Measurements from ENCODE around the gene DDR1.

Gene DDR1

DNA sequence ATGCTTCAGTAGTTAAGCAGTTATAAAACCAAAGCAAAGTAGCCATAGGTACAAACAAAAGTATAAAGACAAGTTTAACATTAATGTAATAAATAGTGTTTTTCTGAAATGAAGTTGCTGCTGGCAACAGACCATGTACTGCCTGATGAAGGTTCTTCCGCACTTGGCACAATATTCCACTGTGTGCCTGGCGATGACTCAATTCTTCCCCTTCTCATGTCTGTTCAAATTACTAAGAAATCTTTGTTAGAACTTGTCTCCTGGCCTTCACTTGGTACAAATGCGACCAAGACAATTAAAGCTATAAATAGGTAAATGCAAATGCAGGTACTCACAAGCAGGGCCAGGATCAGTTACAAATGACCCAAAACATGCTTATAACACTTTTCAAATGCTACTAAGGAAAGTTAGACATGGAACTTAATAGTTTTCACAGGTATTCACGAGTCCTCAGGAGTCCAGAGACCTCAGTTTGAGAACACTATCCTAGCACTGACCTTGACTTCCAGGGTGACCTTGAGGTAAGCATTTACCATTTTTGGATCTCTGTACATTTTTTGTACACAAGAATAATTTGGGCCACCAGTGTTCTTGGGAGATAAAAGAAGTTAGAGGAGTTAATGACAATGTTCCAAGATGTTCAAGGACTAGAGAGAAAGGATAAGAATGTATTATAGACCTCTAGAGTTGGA, 8.1 kb upstream of the DDR1 start:
- Histone ChIP-seq H3K27ac (ENCODE audit: low read depth, low read length) (peak overlapping the region; percentile 90), H3K9ac (ENCODE audit: low read length) (no peak overlapping the region), H3K36me3 (ENCODE audit: control insufficient read depth, insufficient read depth, low read length) (no peaks in the 10 kb centered on the region), H3K4me3 (ENCODE audit: low read length) (no peak overlapping the region), H3K27me3 (ENCODE audit: control insufficient read depth, insufficient read depth, low read length) (no peaks in the 10 kb centered on the region), H3K4me1 (ENCODE audit: control insufficient read depth, insufficient read depth, low read length) (peaks cover 18% of the 10 kb centered on the region)

- Histone ChIP-seq H3K27ac (ENCODE audit: low read depth, low read length) (peak overlapping the region; percentile 90), H3K4me3 (ENCODE audit: low read length) (peak overlapping the region; percentile 66), H3K4me1 (ENCODE audit: control insufficient read depth, insufficient read depth, low read length) (peaks cover 18% of the 10 kb centered on the region), H3K36me3 (ENCODE audit: control insufficient read depth, insufficient read depth, low read length) (no peaks in the 10 kb centered on the region), H3K27me3 (ENCODE audit: control insufficient read depth, insufficient read depth, low read length) (no peaks in the 10 kb centered on the region), H3K9ac (ENCODE audit: low read length) (no peak overlapping the region)
Measured at GRCh38 chr6:30877419-30878262, 6.7 kb upstream of the DDR1 start.

- H3K4me3 ChIP-seq (ENCODE audit: low read length) = no peak overlapping the region
- H3K9ac ChIP-seq (ENCODE audit: low read length) = no peak overlapping the region
- H3K36me3 ChIP-seq (ENCODE audit: control insufficient read depth, insufficient read depth, low read length) = no peaks in the 10 kb centered on the region
- H3K4me1 ChIP-seq (ENCODE audit: control insufficient read depth, insufficient read depth, low read length) = peaks cover 21% of the 10 kb centered on the region
- H3K27me3 ChIP-seq (ENCODE audit: control insufficient read depth, insufficient read depth, low read length) = no peaks in the 10 kb centered on the region
- H3K27ac ChIP-seq (ENCODE audit: low read depth, low read length) = no peak overlapping the region
Measured at GRCh38 chr6:30879684-30880427, 4.5 kb upstream of the DDR1 start.

DNA sequence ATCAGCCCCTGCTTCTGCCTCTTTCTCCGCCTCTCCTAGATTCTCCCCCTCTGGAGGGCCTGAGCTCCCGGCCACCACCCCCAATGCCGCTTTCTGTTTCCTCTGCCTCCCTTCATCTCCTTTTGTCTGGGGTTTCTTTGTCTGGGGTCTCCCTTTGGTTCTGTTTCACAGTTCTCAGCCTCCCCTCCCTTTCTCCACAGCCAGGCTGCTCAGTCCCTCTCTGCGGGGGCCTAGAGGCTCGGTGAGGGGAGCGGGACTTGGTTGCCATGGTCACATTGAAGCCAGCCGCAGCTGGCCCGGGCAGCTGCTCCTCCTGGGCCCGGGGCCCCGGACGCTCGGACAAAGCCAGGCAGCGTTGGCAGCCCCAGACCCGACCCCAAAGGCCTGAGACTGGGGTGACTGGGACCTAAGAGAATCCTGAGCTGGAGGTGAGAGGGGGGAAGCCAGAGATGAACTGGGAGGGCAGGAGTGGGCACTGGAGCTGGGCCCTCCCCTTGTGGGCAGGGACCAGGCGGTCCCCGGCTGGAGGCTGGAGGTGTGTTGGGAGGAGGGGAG, 3.5 kb upstream of the DDR1 start:
- no peaks in the 10 kb centered on the region for H3K27me3 ChIP-seq (ENCODE audit: control insufficient read depth, insufficient read depth, low read length)
- H3K9ac ChIP-seq (ENCODE audit: low read length) = no peak overlapping the region
- H3K4me3 ChIP-seq (ENCODE audit: low read length) = no peak overlapping the region
- peaks cover 24% of the 10 kb centered on the region for H3K4me1 ChIP-seq (ENCODE audit: control insufficient read depth, insufficient read depth, low read length)
- H3K27ac ChIP-seq (ENCODE audit: low read depth, low read length) = no peak overlapping the region
- H3K36me3 ChIP-seq (ENCODE audit: control insufficient read depth, insufficient read depth, low read length) = no peaks in the 10 kb centered on the region

DNA sequence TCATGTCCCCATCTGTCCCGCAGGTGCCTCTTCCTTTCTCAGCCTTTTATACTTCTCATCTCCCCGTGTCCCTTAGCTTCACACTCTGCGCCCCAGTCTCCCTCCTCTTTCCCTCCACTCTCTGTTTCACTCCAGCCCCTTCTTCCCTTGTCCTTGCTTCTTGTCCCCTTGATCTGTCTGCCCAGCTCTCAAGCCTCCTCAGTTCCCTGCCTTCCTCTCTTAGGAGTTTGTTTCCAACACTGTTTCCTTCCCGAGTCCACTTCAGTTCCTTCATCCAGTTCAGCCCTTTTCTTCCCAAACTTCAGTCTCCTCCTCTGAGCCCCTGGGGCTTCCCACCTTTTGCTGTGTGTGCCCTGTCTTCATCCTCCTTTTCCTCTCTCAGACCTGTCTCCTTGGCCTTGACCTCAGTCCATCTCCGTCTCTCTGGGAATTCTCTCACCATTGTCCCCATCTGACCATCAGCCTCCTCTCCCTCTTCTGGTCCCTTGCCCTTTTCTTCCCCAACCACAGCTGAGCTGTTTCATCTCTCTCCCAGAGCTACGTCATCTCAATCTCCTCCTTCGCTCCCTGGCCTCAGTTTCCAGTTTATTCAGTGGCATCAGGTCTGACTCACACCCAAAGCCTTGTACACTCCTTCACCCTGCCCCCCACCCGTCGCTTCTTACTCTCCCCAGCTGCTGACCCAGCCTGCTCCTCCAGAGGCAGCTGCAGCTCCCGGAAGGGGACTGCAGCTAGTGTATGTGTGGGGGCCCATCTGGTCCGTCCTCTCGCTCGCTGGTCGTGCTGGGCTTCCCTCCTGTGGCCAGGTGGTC, 2.7 kb upstream of the DDR1 start:
- H3K36me3 ChIP-seq (ENCODE audit: control insufficient read depth, insufficient read depth, low read length) = no peaks in the 10 kb centered on the region
- no peak overlapping the region for H3K9ac ChIP-seq (ENCODE audit: low read length)
- H3K4me3 ChIP-seq (ENCODE audit: low read length) = no peak overlapping the region
- H3K4me1 ChIP-seq (ENCODE audit: control insufficient read depth, insufficient read depth, low read length) = peaks cover 22% of the 10 kb centered on the region
- no peaks in the 10 kb centered on the region for H3K27me3 ChIP-seq (ENCODE audit: control insufficient read depth, insufficient read depth, low read length)
- no peak overlapping the region for H3K27ac ChIP-seq (ENCODE audit: low read depth, low read length)

- Histone ChIP-seq H3K27me3 (ENCODE audit: control insufficient read depth, insufficient read depth, low read length) (no peaks in the 10 kb centered on the region), H3K36me3 (ENCODE audit: control insufficient read depth, insufficient read depth, low read length) (no peaks in the 10 kb centered on the region), H3K27ac (ENCODE audit: low read depth, low read length) (no peak overlapping the region), H3K9ac (ENCODE audit: low read length) (no peak overlapping the region), H3K4me3 (ENCODE audit: low read length) (no peak overlapping the region), H3K4me1 (ENCODE audit: control insufficient read depth, insufficient read depth, low read length) (peaks cover 23% of the 10 kb centered on the region)
Measured at GRCh38 chr6:30882204-30882758, 2.0 kb upstream of the DDR1 start.

DNA sequence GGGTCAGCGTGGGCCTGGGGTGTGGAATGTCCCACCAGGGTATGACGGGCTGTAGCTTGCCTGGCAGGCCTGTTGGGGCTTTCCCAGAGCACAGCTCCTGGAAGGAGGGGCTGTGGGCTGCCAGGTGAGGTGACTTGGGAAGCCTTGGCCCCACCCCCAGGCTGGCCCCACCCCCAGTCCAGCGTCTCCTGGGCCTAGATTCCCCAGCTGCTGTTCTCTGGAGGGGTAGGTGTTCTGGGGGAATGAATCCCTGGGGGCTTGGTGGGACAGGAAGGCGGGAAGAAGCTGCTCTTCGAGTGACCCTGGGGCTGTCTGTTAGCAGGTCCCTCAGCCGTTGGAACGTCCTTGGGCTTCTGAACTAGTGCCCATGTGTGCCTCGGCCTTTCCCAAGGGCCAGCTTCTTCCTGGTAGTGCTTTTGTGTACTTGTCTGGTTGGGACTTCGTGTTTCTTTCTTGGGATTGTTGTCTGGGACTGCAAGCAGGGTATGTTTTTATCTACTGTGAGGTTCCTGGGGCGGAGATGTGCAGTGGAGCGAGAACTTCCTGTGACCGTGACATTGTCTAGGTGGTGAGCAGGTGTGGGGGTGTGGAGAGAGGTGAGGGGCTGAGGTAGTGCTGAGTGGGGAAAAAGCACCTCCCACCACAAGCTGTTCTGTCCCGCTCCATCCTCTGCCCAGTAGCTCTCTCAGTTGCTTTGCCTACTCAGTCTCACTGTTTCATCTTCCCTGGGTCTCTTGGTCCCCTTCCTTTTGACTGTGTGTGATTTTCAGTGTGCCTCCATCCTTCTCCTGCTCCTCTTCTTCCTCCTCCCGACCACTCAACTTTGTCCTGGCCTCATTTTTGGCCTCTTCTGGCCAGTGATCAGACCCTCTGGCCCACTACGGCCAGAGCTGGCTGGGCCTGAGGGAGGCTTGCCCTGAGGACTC, 1.3 kb upstream of the DDR1 start:
- Histone ChIP-seq H3K4me3 (ENCODE audit: low read length) (peak overlapping the region; percentile 68), H3K27ac (ENCODE audit: low read depth, low read length) (peak overlapping the region; percentile 90), H3K9ac (ENCODE audit: low read length) (peak overlapping the region; percentile 20), H3K36me3 (ENCODE audit: control insufficient read depth, insufficient read depth, low read length) (no peaks in the 10 kb centered on the region), H3K4me1 (ENCODE audit: control insufficient read depth, insufficient read depth, low read length) (peaks cover 18% of the 10 kb centered on the region), H3K27me3 (ENCODE audit: control insufficient read depth, insufficient read depth, low read length) (no peaks in the 10 kb centered on the region)

- H3K9ac ChIP-seq (ENCODE audit: low read length) = peak overlapping the region; percentile 61
- no peaks in the 10 kb centered on the region for H3K27me3 ChIP-seq (ENCODE audit: control insufficient read depth, insufficient read depth, low read length)
- H3K4me3 ChIP-seq (ENCODE audit: low read length) = peak overlapping the region; percentile 89
- H3K36me3 ChIP-seq (ENCODE audit: control insufficient read depth, insufficient read depth, low read length) = peaks cover 2% of the 10 kb centered on the region
- H3K27ac ChIP-seq (ENCODE audit: low read depth, low read length) = peak overlapping the region; percentile 90
- peaks cover 18% of the 10 kb centered on the region for H3K4me1 ChIP-seq (ENCODE audit: control insufficient read depth, insufficient read depth, low read length)
Measured at GRCh38 chr6:30884521-30885480, 482 bp downstream of the DDR1 start.

DNA sequence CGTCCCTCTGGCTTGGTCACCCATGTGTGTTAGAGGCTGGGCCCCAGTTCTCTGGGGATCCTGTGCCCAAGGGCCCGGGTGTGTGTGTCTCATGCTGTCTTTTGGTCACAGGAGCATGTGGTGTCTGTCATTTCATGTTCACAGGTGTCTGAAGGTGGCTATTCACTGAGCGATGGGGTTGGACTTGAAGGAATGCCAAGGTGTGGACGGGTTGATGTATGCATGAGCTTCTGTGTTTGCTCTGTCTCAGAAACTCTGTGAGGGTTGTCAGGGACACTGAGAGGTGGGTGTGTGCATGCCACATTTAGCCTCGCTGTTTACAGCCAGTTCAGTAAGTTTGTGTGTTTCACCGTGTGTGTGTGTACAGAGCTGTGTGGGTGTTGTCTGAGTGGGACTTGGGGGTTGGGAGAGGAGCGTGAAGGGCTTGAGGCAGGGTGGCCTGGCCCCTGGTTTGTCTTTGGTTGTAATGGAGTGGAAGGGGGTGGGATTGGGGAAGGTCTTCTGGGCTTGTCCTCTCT, 1.2 kb downstream of the DDR1 start:
- Histone ChIP-seq H3K4me3 (ENCODE audit: low read length) (peak overlapping the region; percentile 89), H3K27me3 (ENCODE audit: control insufficient read depth, insufficient read depth, low read length) (no peaks in the 10 kb centered on the region), H3K27ac (ENCODE audit: low read depth, low read length) (peak overlapping the region; percentile 90), H3K4me1 (ENCODE audit: control insufficient read depth, insufficient read depth, low read length) (peaks cover 22% of the 10 kb centered on the region), H3K9ac (ENCODE audit: low read length) (peak overlapping the region; percentile 61), H3K36me3 (ENCODE audit: control insufficient read depth, insufficient read depth, low read length) (peaks cover 8% of the 10 kb centered on the region)
